Neural progenitor cell (in vitro differentiated cells): Measurements from ENCODE around the gene RXRA.

Experiments
- CTCF ChIP-seq: fragments of 200-600 bp; sonication (generic); IDR thresholded peaks from 2 replicates; pipeline ENCODE4 v1.5.1; 2017; ENCODE audit warnings: antibody characterized with exemption, mild to moderate bottlenecking
- EZH2phosphoT487 ChIP-seq: fragments of 200-600 bp; sonication (generic); IDR thresholded peaks from 2 replicates; pipeline ENCODE4 v1.6.1; 2017; ENCODE audit warnings: antibody characterized with exemption

- TF ChIP-seq CTCF (no peak), EZH2phosphoT487 (no peak)
Measured at GRCh38 chr9:134408939-134409737, 82.9 kb downstream of the RXRA start.
